Measurements from ENCODE around the gene ZPLD1. TPM values are rescaled to one million over a fixed set of nuclear protein-coding genes. Genes with fewer than 3 reads are reported as not detected.

The ZPLD1 gene
- total RNA-seq, 1 experiment from 2014 or later, result 0.15 TPM

DNA sequence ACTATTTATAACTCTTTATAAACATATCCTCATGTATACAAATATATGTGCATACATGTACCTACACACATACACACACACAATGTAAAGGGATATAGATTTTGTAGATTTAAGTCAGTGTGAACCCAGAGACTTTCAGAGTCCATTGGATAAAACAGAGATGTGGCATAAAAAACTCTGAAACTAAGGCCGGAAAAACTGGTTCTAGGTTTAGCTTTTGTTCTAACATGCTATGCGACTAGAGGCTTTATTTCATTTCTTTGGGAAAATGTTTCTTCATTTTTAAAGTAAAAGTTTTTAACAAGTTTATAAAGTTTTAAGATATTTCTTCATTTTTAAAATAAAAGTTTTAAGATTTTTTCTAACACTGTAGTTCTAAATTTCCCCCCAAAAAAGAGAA is 36.7 kb downstream of the ZPLD1 start:
- POLR2A ChIA-PET (ENCODE audit: unreplicated experiment), result no interaction called here
- H3K36me3 ChIP-seq (ENCODE audit: low read depth, low read length), result no peaks in the 10 kb centered on the region
- H3F3A ChIP-seq (ENCODE audit: low read length, unreplicated experiment), result no peaks in the 10 kb centered on the region
- no TSS peak for BruUV-seq (replicated peaks)
- intact Hi-C loops (cut with micrococcal nuclease), result no loop called here
- TF ChIP-seq EZH2phosphoT487 (IDR thresholded peaks at IDR 0.05; ENCODE audit: borderline replicate concordance, low read length) (no peak), EZH2 (IDR thresholded peaks at IDR 0.05; ENCODE audit: low read length, unreplicated experiment) (no peak), CTCF (conservative IDR thresholded peaks at IDR 0.05; ENCODE audit: low read depth, low read length) (no peak)
- no peaks in the 10 kb centered on the region for H3K27me3 ChIP-seq (ENCODE audit: low read length)
- no peak overlapping the region for H3K4me2 ChIP-seq (ENCODE audit: low read length)
- no peak overlapping the region for H3K27ac ChIP-seq (ENCODE audit: low read length)
- no peaks in the 10 kb centered on the region for H3K79me2 ChIP-seq (ENCODE audit: low read length)
- no peak overlapping the region for H3K9ac ChIP-seq (ENCODE audit: low read length)
- H3K4me1 ChIP-seq (ENCODE audit: insufficient read depth, low read length), result 0 out of 2 replicates have a peak, but pooled peaks cover under 1% of the 10 kb centered on the region
- ATAC-seq, result no peak
- no peaks in the 10 kb centered on the region for H4K20me1 ChIP-seq (ENCODE audit: low read length)
- H3K4me3 ChIP-seq (ENCODE audit: low read length), result no peak overlapping the region
- CTCF ChIA-PET, result interaction anchor here (1.0 kb wide), 1 partner anchor 65 kb away, joined by 3 read pairs; no protein-coding TSS in a partner anchor
- H2AFZ ChIP-seq (ENCODE audit: low read length), result no peak overlapping the region
- H3K9me2 ChIP-seq (replicated peaks; ENCODE audit: low read length), result no peaks in the 10 kb centered on the region
- no peak for DNase-seq
- no peaks in the 10 kb centered on the region for H3K9me3 ChIP-seq (ENCODE audit: low read length)

DNA sequence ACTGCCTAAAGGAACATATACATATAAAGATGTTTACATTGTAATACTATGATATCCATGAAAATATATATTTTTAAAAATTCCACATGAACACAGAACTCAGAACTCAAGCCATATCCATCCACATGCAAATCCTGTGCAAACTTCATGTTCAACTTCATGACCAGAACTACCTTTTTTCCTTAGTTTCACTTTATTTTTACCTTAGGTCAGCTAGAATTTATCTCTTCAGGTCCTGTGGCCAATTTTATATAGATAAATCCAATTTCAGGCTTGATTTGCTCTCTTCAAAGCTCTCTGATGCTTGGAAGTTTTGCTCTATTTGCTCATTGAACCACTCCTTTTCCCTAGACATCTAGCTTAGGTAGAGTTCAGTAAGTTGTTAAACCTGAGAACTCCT is 38.8 kb downstream of the ZPLD1 start:
- Histone ChIP-seq H3K4me2 (ENCODE audit: low read length) (no peak overlapping the region), H3K4me3 (ENCODE audit: low read length) (no peak overlapping the region), H3F3A (ENCODE audit: low read length, unreplicated experiment) (no peaks in the 10 kb centered on the region), H4K20me1 (ENCODE audit: low read length) (no peaks in the 10 kb centered on the region), H3K36me3 (ENCODE audit: low read depth, low read length) (no peaks in the 10 kb centered on the region), H3K9me2 (replicated peaks; ENCODE audit: low read length) (no peaks in the 10 kb centered on the region), H3K9me3 (ENCODE audit: low read length) (no peaks in the 10 kb centered on the region), H3K4me1 (ENCODE audit: insufficient read depth, low read length) (peaks cover 3% of the 10 kb centered on the region; the same call in 1 of the 2 replicates), H2AFZ (ENCODE audit: low read length) (no peak overlapping the region), H3K9ac (ENCODE audit: low read length) (no peak overlapping the region), H3K79me2 (ENCODE audit: low read length) (no peaks in the 10 kb centered on the region), H3K27ac (ENCODE audit: low read length) (no peak overlapping the region), H3K27me3 (ENCODE audit: low read length) (no peaks in the 10 kb centered on the region)
- ChIA-PET CTCF (no interaction called here), POLR2A (ENCODE audit: unreplicated experiment) (no interaction called here)
- TF ChIP-seq EZH2 (IDR thresholded peaks at IDR 0.05; ENCODE audit: low read length, unreplicated experiment) (no peak), EZH2phosphoT487 (IDR thresholded peaks at IDR 0.05; ENCODE audit: borderline replicate concordance, low read length) (no peak), CTCF (conservative IDR thresholded peaks at IDR 0.05; ENCODE audit: low read depth, low read length) (no peak)
- ATAC-seq (no peak), DNase-seq (no peak)
- BruUV-seq (replicated peaks), result no TSS peak
- intact Hi-C loops (cut with micrococcal nuclease), result no loop called here

GRCh38 chr3:102474207-102474606 is 39.4 kb downstream of the ZPLD1 start:
- POLR2A ChIA-PET (ENCODE audit: unreplicated experiment), result no interaction called here
- DNase-seq (no peak), ATAC-seq (no peak)
- no peaks in the 10 kb centered on the region for H3F3A ChIP-seq (ENCODE audit: low read length, unreplicated experiment)
- no peaks in the 10 kb centered on the region for H3K9me3 ChIP-seq (ENCODE audit: low read length)
- H3K9me2 ChIP-seq (replicated peaks; ENCODE audit: low read length), result no peaks in the 10 kb centered on the region
- H3K9ac ChIP-seq (ENCODE audit: low read length), result no peak overlapping the region
- H3K27me3 ChIP-seq (ENCODE audit: low read length), result no peaks in the 10 kb centered on the region
- H3K79me2 ChIP-seq (ENCODE audit: low read length), result no peaks in the 10 kb centered on the region
- no peak overlapping the region for H2AFZ ChIP-seq (ENCODE audit: low read length)
- intact Hi-C loops (cut with micrococcal nuclease), result no loop called here
- CTCF ChIA-PET, result no interaction called here
- H3K4me1 ChIP-seq (ENCODE audit: insufficient read depth, low read length), result peaks cover 3% of the 10 kb centered on the region; the same call in 1 of the 2 replicates
- BruUV-seq (replicated peaks), result no TSS peak
- H4K20me1 ChIP-seq (ENCODE audit: low read length), result no peaks in the 10 kb centered on the region
- TF ChIP-seq EZH2 (IDR thresholded peaks at IDR 0.05; ENCODE audit: low read length, unreplicated experiment) (no peak), CTCF (conservative IDR thresholded peaks at IDR 0.05; ENCODE audit: low read depth, low read length) (no peak), EZH2phosphoT487 (IDR thresholded peaks at IDR 0.05; ENCODE audit: borderline replicate concordance, low read length) (no peak)
- no peak overlapping the region for H3K4me2 ChIP-seq (ENCODE audit: low read length)
- no peaks in the 10 kb centered on the region for H3K36me3 ChIP-seq (ENCODE audit: low read depth, low read length)
- no peak overlapping the region for H3K4me3 ChIP-seq (ENCODE audit: low read length)
- no peak overlapping the region for H3K27ac ChIP-seq (ENCODE audit: low read length)
